Gastrocnemius medialis (tissue), 4 donors: ENCODE results near the gene CRYBG1.

Experiments used
- CTCF ChIP-seq, 5 experiments: fragments of 450-650 bp in 3 of 5; fragments of 200-600 bp in 2 of 5; sonication (generic) in 2 of 5; IDR thresholded peaks in 4 of 5; conservative IDR thresholded peaks in 1 of 5; 1 replicate in 4 of 5; 2 replicates in 1 of 5; pipeline ENCODE4 v1.5.1; 2016 to 2019; ENCODE audit warnings: antibody characterized with exemption in 5 of 5, mild to moderate bottlenecking in 3 of 5, moderate library complexity in 3 of 5
- POLR2A ChIP-seq, 2 donors: fragments of 450-650 bp; IDR thresholded peaks; one replicate each; pipeline ENCODE4 v1.6.1; 2017; ENCODE audit warnings: antibody characterized with exemption in 2 of 2, mild to moderate bottlenecking in 2 of 2, moderate library complexity in 2 of 2

GRCh38 chr6:106614592-106615257 is 254.2 kb downstream of the CRYBG1 start:
- TF ChIP-seq POLR2A (IDR thresholded peaks at IDR 0.05) (no peak), CTCF (IDR thresholded peaks at IDR 0.05 in 4 of 5, conservative IDR thresholded peaks at IDR 0.05 in 1 of 5) (no peak)
